OCI-LY7 (cell line): ENCODE measurements around the gene KRTAP5-3.

Source experiments
- CTCF ChIP-seq: fragments of 200-600 bp; sonication (generic); conservative IDR thresholded peaks from 2 replicates; pipeline ENCODE4 v1.5.1; 2014; ENCODE audit warnings: mild to moderate bottlenecking, antibody characterized with exemption, low read length, moderate library complexity, mixed read lengths
- EZH2phosphoT487 ChIP-seq: fragments of 200-600 bp; sonication (generic); IDR thresholded peaks from 2 replicates; pipeline ENCODE4 v1.6.1; 2018; ENCODE audit warnings: low read depth, borderline replicate concordance, mild to moderate bottlenecking, mixed run types, antibody characterized with exemption, low read length, moderate library complexity, mixed read lengths

- TF ChIP-seq EZH2phosphoT487 (no peak), CTCF (no peak)
These were observed 15.5 kb upstream of the KRTAP5-3 start for GRCh38 chr11:1623716-1624115.
